Activated naive CD8-positive, alpha-beta T cell treated with anti-CD3 and anti-CD28 coated beads, Interleukin-2, amount 50 U/mL, for 16 hours (primary cell): ENCODE results near the gene SETD2.

Experiments
- DNase-seq: peaks from one replicate; pipeline ENCODE4 v3.0.0-alpha.2; 2020; ENCODE audit warnings: low read depth, low spot score

SETD2 gene

DNA sequence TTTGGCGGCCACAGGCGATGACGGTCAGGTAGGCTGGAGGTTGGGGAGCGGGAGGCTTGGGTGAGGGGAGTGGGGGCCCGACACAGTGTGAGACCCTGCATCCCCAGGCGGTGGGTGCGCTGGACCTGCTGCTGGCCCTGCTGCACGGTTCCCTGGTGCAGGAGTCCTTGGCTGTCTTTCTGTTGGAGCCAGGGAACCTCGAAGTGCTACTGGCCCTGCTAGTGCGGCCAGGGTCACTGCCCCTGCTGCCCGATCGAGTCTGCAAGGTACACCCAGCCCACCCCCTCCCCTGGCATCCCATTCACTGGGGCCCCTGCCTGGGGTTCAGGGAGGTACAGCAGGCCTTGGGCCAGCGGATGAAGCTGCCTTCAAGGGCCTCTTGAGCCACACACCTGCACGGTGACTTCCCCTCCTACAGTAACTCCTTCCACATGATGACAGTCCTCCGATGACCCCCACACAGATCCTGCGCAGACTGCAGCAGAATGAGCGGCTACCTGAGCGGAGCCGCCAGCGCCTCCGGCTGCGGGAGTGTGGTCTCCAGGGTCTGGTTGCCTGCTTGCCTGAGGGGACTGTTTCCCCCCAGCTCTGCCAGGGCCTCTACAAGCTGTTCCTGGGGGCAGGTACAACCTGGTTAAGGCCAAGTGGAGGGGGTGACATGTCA is 164.9 kb downstream of the SETD2 start:
- no peak for DNase-seq

DNA sequence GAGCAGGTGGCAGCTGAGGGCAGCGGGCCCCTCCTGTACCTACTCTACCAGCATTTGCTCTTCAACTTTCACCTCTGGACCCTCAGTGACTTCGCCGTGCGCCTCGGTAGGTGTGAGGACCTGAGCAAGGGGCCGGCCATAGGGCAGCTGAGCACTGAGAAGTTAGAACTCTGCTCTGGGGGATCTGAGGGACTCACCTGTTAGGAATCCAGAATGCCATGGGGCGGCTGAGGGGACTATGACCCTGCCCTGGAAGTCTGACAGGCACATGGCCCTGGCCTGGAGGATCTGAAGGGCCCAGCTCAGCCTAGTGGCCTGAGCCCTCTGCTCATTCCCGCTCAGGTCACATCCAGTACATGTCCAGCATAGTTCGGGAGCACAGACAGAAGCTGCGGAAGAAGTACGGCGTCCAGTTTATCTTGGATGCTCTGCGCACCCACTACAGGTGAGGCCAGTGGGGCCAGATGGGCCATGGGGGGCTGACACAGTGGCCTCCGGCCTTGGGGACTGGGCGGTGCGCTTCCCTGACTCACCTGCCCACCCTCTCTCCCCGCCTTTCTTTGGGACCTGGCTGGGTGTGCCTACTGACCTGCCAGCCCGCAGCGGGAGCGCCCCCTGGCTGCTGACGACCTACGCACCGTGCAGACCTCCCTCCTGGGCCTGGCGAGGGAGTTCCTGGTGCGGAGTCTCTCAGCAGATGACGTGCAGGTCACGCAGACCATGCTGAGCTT is 165.6 kb downstream of the SETD2 start:
- DNase-seq, result peak; percentile 60

DNA sequence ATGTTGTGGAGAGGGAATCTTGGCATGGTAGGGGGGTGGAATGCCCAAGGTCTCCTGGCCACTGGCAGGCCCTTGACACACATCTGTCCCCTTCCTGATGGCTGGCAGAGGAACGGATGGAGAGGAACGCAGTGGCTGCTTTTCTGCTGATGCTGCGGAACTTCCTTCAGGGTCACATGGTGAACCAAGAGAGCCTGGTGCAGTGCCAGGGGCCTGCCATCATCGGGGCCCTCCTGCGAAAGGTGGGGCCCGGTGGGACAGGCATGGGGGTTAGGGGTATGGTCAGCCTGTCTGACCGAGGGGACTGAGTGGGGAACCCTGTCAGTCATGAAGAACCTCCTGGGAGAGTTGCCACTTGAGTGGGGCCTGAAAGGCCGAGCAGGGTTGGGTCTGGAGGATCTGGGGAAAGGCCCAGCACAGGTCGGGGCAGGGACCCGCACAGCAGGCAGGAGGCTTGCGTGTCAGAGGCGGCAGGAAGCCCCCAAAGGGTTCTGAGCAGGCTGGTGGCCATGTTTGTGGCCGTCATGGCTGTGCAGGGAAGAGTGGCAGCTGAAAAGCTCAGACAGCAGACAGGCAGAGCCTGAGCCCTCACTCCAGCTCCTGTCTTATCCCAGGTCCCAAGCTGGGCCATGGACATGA is 166.3 kb downstream of the SETD2 start:
- DNase-seq, result no peak

DNA sequence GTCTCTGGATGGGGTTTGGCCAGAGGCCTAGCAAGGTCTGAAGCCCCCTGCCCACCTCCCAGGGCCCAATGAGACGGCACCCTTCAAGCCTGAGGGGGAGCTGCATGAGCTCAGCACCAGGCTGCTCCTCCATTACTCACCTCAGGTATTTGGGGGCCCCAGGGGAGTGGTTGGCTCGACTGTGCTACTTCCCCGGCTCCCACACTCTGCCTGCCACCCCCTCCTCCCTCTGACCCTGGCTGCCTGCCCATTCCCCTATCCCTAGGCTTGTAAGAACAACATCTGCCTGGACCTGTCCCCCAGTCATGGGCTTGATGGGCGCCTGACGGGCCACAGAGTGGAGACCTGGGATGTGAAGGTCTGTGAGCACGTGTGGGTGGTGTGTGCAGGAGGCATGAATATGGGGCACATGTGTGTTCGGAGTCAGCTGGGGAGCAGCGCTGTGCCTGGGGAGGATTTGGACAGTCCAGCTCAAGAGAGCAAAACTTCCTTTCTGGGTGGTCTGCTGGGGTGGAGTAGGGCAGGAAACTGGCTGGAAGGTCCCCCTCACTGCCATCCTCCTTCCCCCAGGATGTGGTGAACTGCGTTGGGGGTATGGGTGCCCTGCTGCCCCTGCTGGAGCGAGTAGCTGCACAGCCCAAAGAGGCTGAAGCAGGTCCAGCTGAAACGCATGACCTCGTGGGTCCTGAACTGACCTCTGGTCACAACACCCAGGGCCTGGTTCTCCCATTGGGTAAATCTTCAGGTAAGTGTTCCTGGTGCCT is 167.0 kb downstream of the SETD2 start:
- no peak for DNase-seq

DNA sequence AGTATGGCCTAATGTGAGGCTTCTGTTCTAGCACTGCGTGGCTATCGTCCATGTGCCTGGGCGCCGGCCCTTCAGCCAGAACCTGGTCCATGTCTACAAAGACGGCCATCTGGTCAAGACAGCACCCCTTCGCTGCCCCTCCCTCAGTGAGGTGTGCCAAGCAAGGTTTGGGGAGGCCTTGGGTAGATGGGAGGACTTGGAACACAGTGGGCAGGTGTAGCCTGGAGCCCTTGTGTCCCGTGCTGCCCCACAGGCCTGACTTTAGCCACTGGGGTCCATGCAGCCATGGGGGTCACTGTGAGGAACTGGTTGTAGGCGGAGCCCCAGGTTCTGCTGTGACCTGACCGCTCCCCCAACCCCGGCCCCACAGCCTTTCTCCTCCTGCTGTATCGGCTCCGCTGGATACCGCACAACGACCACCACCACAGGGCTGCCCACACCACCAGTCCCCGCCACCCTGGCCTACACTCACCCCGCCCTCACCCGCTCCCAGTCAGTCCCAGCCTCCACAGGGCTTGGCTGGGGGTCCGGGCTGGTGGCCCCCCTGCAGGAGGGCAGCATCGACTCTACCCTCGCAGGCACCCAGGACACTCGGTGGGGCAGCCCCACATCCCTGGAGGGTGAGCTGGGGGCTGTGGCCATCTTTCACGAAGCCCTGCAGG is 167.9 kb downstream of the SETD2 start:
- no peak for DNase-seq

DNA sequence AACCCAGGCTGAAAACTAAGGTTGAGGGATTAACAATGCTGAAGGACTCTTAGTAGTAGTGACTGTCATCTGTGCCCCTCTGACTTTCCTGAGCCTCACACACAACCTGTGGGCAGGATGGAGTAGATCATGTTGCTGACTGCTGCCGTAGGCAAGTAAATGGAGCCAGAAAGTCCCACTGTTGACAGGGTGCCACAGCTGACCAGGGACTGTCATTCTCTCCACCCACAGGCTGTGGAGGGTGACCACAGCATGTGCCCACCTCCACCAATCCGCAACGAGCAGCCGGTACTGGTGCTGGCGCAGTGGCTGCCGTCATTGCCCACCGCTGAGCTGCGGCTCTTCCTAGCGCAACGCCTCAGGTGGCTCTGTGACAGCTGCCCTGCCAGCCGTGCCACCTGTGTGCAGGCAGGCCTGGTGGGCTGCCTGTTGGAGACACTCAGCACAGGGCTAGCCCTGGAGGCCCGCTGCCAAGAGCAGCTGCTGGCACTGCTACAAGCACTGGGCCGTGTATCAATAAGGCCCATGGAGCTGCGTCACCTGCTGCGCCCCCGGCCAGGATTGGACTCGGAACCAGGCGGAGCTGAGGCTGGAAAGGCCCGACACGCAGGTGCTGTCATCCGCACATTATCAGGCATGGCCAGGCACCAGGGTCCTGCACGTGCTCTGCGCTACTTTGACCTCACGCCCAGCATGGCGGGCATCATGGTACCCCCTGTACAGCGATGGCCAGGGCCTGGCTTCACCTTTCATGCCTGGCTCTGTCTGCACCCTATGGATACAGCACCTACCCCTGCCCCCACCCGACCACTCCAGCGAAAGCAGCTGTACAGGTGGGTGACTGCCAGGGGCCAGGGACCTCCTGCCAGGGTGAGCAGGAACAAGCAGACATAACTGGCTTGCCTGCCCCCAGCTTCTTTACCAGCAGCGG is 168.8 kb downstream of the SETD2 start:
- no peak for DNase-seq

DNA sequence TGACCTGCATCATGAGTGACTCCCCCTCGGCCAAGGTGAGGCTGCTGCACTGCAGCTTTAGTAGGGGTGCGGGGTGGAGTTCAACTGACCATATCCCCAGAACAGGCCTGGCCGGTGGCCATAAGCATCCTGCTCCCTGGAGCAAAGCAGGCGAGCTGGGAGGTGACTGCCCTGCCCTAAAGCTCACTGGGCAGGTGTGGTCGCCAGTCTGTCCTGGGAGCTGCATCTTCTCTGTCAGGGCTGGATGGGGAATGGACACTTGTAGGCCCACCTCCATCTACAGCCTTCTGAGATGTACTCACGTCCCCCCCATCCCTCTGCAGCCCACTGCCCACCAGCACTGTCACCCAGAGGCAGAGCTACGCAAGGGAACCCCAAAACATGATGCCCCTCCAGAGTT is 169.9 kb downstream of the SETD2 start:
- DNase-seq, result no peak

DNA sequence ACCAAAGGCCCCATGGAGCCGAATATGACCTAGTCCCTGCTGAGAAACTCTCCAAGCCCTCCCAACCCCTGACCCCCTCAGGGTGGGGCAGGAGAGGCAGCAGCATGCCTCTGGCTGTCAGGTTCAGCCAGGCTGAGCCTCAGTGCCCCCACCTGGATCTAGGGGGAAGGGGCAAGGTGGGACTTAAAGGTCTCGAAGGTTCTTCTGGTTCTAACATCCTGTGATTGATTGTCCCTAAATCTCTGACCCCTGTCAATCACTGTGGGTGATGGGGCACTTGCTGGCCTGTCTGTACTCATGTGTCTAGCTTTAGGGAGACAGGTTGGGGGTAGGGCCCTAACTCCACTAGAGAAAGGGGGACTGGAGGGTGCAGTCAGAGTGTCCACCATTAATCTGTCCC is 170.6 kb downstream of the SETD2 start:
- no peak for DNase-seq

DNA sequence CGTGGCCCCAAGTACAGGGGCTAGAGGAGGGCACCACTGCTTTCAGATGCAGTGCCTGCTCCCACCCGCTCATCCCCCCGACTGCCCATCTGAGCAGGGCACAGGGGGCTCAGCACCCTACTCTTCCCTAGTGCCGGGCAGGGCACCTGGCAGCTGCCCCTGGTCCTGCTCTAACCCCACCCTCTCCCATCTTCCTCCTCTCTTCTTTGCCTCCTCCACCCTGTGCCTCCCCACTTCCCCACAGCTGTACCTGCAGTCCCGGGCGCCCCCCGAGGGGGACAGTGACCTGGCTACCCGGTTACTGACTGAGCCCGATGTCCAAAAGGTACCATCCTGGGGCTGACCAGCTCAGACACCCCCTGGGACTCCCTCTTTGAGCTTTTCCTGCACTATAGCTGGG is 171.7 kb downstream of the SETD2 start:
- DNase-seq, result no peak

DNA sequence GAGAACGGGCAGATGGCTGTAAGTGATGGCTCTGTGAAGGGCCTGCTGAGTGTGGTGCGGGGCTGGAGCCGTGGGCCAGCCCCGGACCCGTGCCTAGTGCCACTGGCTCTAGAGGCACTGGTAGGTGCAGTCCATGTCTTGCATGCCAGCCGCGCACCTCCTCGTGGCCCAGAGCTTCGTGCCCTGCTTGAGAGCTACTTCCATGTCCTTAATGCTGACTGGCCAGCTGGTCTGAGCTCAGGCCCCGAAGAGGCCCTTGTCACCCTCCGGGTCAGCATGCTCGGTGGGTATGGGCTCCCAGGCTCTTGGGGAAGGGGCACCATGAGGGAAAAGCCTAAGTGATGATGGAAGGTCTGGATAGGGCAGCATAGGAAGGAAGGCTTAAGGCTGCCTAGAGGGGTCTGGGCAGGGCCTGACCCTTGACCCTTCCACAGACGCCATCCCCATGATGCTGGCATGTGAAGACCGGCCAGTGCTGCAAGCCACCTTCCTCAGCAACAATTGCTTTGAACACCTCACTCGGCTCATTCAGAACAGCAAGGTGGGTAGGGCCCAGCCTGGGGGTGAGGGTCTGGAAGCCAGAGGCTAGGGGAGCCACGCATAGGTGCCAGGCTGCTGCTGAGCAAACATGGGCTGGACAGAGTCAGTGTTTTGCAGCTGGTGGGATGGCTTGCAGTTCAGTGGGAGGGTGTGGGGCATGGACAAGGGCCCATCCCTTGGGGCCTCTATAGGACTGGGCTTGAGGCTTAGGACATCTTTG is 172.3 kb downstream of the SETD2 start:
- no peak for DNase-seq

DNA sequence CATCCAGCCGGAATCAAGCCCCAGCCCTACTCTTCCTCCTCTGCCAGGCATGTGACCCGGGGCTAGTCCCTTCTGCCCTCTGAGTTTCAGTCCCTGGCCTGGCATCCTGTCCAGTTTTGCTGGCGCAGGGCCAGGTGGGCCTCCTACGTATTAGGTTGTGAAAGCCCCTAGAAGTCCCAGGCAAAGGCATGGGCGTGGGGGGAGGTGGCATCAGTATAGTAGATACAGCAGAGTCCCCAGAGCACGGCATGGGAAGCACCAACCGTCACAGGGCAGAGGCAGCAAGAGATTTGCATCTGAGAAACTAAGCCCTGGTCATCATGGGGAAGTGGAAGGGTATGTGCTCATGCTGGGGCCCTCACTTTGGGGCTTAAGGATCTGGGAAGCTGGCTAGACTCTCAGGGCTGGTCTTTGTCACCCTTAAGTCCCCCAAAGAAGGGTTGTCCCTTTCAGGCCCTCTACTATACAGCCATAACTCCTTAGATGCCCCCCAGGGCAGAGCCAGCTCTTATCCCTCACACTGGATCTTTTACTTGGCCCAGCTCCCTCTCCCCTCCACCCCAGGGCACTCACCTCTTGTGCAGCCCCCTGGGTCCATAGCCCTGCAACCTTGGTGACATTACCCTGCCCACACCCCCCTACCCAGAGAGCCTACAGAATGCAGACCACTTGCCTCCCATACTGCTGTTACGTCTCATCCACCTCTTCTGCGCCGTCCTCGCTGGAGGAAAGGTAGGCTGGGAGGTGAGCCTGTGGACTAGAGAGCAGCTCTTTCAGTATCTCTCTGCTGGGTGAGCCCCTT is 173.1 kb downstream of the SETD2 start:
- DNase-seq, result no peak

DNA sequence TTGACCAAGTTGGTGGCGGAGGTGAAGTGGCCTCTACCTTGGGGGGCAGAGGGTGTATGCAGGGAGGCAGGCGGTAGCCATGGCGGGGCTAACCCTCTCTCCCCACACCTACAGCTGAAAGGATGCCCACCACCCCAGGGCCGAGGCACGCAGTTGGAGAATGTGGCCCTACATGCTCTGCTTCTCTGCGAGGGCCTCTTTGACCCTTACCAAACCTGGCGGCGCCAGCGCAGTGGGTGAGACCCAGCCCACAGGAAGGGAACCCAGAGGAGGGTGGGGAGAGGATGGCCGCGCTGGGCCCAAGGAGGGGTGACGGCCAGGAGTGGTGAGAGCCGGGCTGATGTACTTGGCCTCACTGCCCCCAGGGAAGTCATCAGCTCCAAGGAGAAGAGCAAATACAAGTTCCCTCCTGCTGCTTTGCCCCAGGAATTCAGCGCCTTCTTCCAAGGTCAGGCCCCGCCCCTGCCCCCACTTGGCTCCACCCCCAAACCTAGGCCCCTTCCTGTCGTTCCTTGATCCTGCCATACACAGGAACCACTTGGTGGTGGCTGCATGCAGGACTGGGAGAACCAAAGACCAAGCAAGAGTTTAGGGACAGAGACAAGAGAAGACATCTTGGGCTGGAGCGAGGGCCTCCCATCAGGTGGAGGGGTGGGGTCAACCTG is 174.6 kb downstream of the SETD2 start:
- DNase-seq, result no peak

DNA sequence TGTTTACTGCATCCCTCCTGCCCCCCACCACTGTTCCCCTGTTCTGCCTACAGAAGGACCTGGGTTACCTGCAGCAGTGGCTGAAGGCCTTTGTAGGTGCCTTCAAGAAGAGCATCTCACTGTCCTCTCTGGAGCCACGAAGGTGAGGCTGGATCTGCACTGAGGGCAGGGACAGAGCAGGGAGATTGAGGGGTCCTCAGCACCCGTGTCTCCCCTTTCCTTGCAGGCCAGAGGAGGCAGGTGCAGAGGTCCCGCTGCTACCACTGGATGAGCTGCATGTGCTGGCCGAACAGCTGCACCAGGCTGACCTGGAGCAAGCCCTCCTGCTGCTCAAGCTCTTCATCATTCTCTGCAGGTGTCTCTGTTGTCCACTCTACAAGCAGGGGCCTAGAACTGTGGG is 175.3 kb downstream of the SETD2 start:
- DNase-seq, result no peak

DNA sequence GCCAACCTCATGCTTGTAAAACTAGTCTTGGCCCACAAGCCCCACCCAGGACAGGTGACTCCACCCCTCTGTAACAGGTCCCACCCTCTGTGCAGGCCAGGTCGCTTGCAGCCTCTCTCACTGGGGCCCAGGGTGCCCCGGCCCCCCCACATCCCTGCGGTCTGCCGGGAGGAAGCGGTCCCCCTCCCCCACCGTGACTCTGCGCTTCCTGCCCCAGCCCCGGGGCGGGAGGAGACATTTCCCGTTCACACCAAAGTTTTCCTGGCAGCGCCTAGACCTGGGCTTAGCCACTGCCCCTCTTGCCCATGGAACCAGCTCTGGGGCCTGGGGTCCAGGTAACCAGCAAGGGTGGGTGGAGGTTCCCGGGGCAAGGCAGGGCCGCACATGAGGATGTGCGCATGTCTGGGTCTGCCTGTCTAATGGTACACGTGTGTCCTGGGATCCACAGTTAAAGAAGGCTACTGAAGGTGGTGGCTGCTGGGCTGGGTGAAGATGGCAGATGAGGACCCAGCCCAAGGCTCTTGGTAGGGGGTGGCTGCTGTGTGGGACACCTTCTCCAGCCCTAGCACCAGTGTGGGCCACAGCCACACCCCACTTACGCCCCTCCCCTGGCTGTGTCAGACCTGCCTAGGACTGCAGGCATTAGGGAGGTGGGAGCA is 176.0 kb downstream of the SETD2 start:
- DNase-seq, result peak; percentile 55

DNA sequence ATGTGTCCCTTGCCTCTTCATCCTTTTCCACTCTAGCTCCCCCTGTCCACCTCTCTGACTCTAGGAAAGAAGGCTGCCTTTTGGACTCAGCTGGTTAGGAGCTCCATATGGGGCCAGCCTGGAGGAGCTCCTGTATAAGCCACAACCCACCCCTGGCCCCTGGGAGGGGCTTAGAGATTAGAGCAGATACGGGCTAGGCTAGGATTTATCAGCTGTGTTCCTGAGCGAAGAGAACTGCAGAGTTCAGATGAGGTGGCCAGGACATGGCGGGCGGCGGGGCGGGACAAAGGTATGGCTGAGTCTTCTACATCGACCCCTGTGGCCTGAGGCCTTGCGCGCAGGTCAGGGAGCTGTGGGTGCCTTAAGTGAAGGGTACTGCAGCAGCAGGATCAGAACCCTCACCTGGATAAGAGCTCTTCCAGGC is 176.6 kb downstream of the SETD2 start:
- DNase-seq, result no peak

DNA sequence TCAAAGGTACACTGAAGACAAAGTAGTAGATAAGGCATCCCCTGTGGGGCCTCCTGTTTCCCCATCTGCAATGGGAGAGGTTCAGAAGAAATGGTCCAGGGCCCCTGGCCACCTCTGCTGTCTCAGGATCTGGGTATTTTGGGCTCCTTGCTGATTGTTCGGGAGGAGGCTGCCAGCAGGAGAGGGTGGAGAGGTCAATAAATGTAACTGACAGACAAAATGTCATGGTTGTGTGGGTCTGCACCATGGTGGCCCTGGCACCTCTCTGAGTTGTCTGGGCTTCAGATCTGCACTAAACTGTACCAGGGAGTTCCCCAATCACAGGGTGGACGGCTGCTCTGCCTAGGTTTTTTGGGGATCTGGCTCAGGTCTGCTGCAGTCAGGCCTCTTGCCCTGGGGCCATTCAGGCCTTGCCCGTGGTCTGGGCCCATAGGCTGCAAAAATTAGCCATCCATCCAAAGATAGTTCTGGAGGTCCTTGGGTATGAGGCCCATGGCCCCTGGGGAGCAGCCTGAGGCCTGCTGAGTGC is 177.1 kb downstream of the SETD2 start:
- DNase-seq, result no peak

DNA sequence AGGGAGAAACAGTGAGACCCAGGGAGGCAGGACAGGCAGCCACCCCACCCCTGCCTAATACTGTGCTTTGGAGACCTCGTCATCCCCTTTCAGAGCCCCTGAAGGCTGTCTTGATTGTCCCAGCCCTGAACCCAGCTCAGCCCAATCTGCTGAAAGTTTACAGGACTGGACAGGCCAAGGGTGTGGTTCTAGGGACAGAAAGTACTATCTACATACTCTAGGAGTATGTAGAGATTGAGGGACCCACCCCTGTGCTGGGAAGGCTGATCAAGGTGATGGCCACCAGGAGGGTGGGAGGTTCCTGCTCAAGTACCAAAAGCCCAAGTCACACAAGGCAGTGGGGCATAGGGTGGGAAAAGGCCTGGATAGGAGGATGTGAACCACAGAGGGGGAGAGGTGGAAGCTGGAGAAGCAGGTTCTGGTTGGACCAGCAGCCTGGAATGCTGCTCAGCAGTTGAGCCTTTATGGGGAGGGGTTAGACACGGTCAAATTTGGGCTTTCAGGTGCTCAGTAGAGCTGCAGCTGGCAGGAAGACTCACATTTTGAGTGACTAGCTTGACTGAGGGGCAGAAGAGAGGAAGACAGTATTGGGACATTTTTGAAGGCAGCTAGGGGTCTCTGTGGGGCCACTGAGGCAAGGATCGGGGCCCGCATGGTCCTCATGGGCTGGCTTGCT is 177.7 kb downstream of the SETD2 start:
- no peak for DNase-seq
